Spleen (tissue), 11 donors: ENCODE measurements around the gene SRPK3. TPM values are rescaled to one million over a fixed set of nuclear protein-coding genes. Genes with fewer than 3 reads are reported as not detected.

Experiments
- DNase-seq: peaks from one replicate; pipeline ENCODE4 v3.0.0-alpha.2; 2020
- H3K27ac ChIP-seq, 8 donors: fragments of 200-600 bp; sonication (generic) in 7 of 8; 1 replicate in 4 of 8; 2 replicates in 4 of 8; pipeline versions ENCODE4 v1.5.0 to v1.8.0; 2016 to 2021; ENCODE audit warnings: inconsistent platforms in 4 of 8, mild to moderate bottlenecking in 4 of 8, moderate library complexity in 1 of 8
- H3K27me3 ChIP-seq, 7 donors: fragments of 200-600 bp; sonication (generic) in 6 of 7; replicated peaks in 1 of 7; 1 replicate in 4 of 7; 2 replicates in 3 of 7; pipeline versions ENCODE4 v1.5.0 to v1.8.0; 2016 to 2021; ENCODE audit warnings: inconsistent platforms in 3 of 7, mild to moderate bottlenecking in 1 of 7
- H3K36me3 ChIP-seq, 6 donors: fragments of 200-600 bp; sonication (generic) in 5 of 6; 1 replicate in 4 of 6; 2 replicates in 2 of 6; pipeline versions ENCODE4 v1.5.0 to v1.8.0; 2016 to 2021; ENCODE audit warnings: inconsistent platforms in 2 of 6
- H3K4me1 ChIP-seq, 6 donors: fragments of 200-600 bp; sonication (generic) in 5 of 6; 1 replicate in 3 of 6; 2 replicates in 3 of 6; pipeline versions ENCODE4 v1.5.0 to v1.8.0; 2016 to 2021; ENCODE audit warnings: inconsistent platforms in 3 of 6
- H3K4me3 ChIP-seq, 8 donors: fragments of 200-600 bp; sonication (generic) in 7 of 8; 1 replicate in 4 of 8; 2 replicates in 4 of 8; pipeline versions ENCODE4 v1.5.0 to v1.8.0; 2016 to 2021; ENCODE audit warnings: inconsistent platforms in 4 of 8, mild to moderate bottlenecking in 4 of 8, moderate library complexity in 2 of 8
- H3K9me3 ChIP-seq, 8 donors: fragments of 200-600 bp; sonication (generic) in 7 of 8; 1 replicate in 4 of 8; 2 replicates in 4 of 8; pipeline versions ENCODE4 v1.5.0 to v1.8.0; 2016 to 2021; ENCODE audit warnings: inconsistent platforms in 4 of 8
- CTCF ChIP-seq, 11 experiments: fragments of 200-600 bp in 7 of 11; fragments of 450-650 bp in 4 of 11; sonication (generic) in 4 of 11; IDR thresholded peaks in 8 of 11; conservative IDR thresholded peaks in 3 of 11; 1 replicate in 7 of 11; 2 replicates in 4 of 11; pipeline versions ENCODE4 v1.4.0 to v1.8.0; 2016 to 2021; ENCODE audit warnings: antibody characterized with exemption in 11 of 11, inconsistent platforms in 4 of 11, mild to moderate bottlenecking in 1 of 11
- POLR2A ChIP-seq, 3 donors: fragments of 450-650 bp; IDR thresholded peaks; one replicate each; pipeline ENCODE4 v1.5.1; 2017; ENCODE audit warnings: antibody characterized with exemption in 3 of 3, mild to moderate bottlenecking in 1 of 3
- POLR2AphosphoS5 ChIP-seq, 3 donors: sonication (generic); formaldehyde crosslinking; IDR thresholded peaks; one replicate each; pipeline ENCODE4 v1.5.1; 2017; ENCODE audit warnings: antibody characterized with exemption in 3 of 3
- WGBS, 5 donors: extraction: QIAGEN DNeasy Blood & Tissue Kit in 3 of 5; methylation state at CpG; one replicate each; pipeline versions ENCODE4 v1.1.5 to v1.1.7; 2013 to 2018; 5-methylcytosine and 5-hydroxymethylcytosine counted together
- intact Hi-C: fragments of 100-400 bp; cut with DNase I; formaldehyde crosslinking; loops from one replicate; pipeline ENCODE4 v1.15.0; 2023; ENCODE audit warnings: low total_unique reads
- polyA plus RNA-seq, 3 donors: library from polyadenylated mRNA; stranded (reverse); fragments of 200-250 nt; gene quantifications; one replicate each; pipeline ENCODE4 v1.2.1, GENCODE V29; 2013
- total RNA-seq, 7 donors: library from RNA; depleted of rRNA in 3 of 7; stranded (reverse); fragments of >200 nt in 3 of 7; fragmentation: NEBNext Ultra II Directional in 4 of 7; extraction: Animal tissue kit (Norgen Biotek cat#: 25700) in 4 of 7; gene quantifications; one replicate each; pipeline versions ENCODE4 v1.1.0 to v1.2.1, GENCODE V29; 2016 to 2021
- donor health status: healthy with polysubstance abuse.
- donor health status: DM: no; HTN: no; CAD: no; lungs with moderate emphysema.
- donor health status: DM: no; HTN: no; CAD: no.
- donor health status: Bipolar disorder and iron deficiency.
- donor health status: healthy.
- donor health status: DM: no; HTN: no; CAD: no.
- donor health status: DM: yes; HTN: yes; CAD: no.

The SRPK3 gene
- total and polyA plus RNA-seq, 10 donors: 0.03 to 0.26 (median 0.07) TPM; not detected in 7

GRCh38 chrX:153804621-153805020, 23.8 kb downstream of the SRPK3 start:
- 92 to 97% (median 94%) methylated on average over 17 to 25 of the region's 25 CpGs; no CpG with 5 or more reads in 1 of the 5 donors for WGBS, 5 donors

GRCh38 chrX:153805436-153805835, 24.6 kb downstream of the SRPK3 start:
- H3K27me3 ChIP-seq: peaks cover 0 to 4% (median 0%) of the 10 kb centered on the region in 7 donors
- H3K4me1 ChIP-seq: no peaks in the 10 kb centered on the region
- intact Hi-C loops: no loop called here
- no peaks in the 10 kb centered on the region for H3K9me3 ChIP-seq
- DNase-seq: no peak
- 82 to 98% (median 90%) methylated on average over 7 to 13 of the region's 13 CpGs for WGBS, 5 donors
- H3K4me3 ChIP-seq: no peak overlapping the region
- no peaks in the 10 kb centered on the region for H3K36me3 ChIP-seq
- TF ChIP-seq POLR2A (IDR thresholded peaks at IDR 0.05) (no peak), POLR2AphosphoS5 (IDR thresholded peaks at IDR 0.05) (no peak), CTCF (IDR thresholded peaks at IDR 0.05 in 8 of 11, conservative IDR thresholded peaks at IDR 0.05 in 3 of 11) (no peak)
- no peak overlapping the region for H3K27ac ChIP-seq

More at GRCh38 chrX:153804621-153805020, 23.8 kb downstream of the SRPK3 start:
- Histone ChIP-seq H3K4me3 (no peak overlapping the region), H3K9me3 (no peaks in the 10 kb centered on the region), H3K27me3 (peaks cover 0 to 4% (median 0%) of the 10 kb centered on the region in 7 donors), H3K36me3 (no peaks in the 10 kb centered on the region), H3K4me1 (no peaks in the 10 kb centered on the region), H3K27ac (no peak overlapping the region)
- DNase-seq: no peak
- intact Hi-C loops: no loop called here
- TF ChIP-seq CTCF (IDR thresholded peaks at IDR 0.05 in 8 of 11, conservative IDR thresholded peaks at IDR 0.05 in 3 of 11): no peak
- no peak for TF ChIP-seq POLR2A (IDR thresholded peaks at IDR 0.05)
- TF ChIP-seq POLR2AphosphoS5 (IDR thresholded peaks at IDR 0.05): no peak

- Histone ChIP-seq H3K36me3 (no peaks in the 10 kb centered on the region), H3K4me3 (no peak overlapping the region), H3K9me3 (no peaks in the 10 kb centered on the region), H3K27ac (no peak overlapping the region), H3K27me3 (peaks cover 0 to 4% (median 0%) of the 10 kb centered on the region in 7 donors), H3K4me1 (no peaks in the 10 kb centered on the region)
- TF ChIP-seq POLR2A (IDR thresholded peaks at IDR 0.05) (no peak), CTCF (IDR thresholded peaks at IDR 0.05 in 8 of 11, conservative IDR thresholded peaks at IDR 0.05 in 3 of 11) (no peak), POLR2AphosphoS5 (IDR thresholded peaks at IDR 0.05) (no peak)
- WGBS, 5 donors: 60 to 94% (median 88%) methylated on average over 1 to 28 of the region's 28 CpGs
- DNase-seq: no peak
- intact Hi-C loops: no loop called here
Observed at GRCh38 chrX:153806999-153807575, 26.2 kb downstream of the SRPK3 start.

GRCh38 chrX:153807976-153808375, 27.1 kb downstream of the SRPK3 start:
- no peaks in the 10 kb centered on the region for H3K4me1 ChIP-seq
- H3K4me3 ChIP-seq: no peak overlapping the region
- H3K36me3 ChIP-seq: no peaks in the 10 kb centered on the region
- intact Hi-C loops: no loop called here
- peaks cover 0 to 13% (median 0%) of the 10 kb centered on the region in 7 donors for H3K27me3 ChIP-seq
- TF ChIP-seq POLR2A (IDR thresholded peaks at IDR 0.05): no peak
- no peak for TF ChIP-seq POLR2AphosphoS5 (IDR thresholded peaks at IDR 0.05)
- TF ChIP-seq CTCF (IDR thresholded peaks at IDR 0.05 in 8 of 11, conservative IDR thresholded peaks at IDR 0.05 in 3 of 11): no peak
- H3K9me3 ChIP-seq: no peaks in the 10 kb centered on the region
- WGBS, 5 donors: 87 to 100% (median 89%) methylated on average over 2 to 19 of the region's 19 CpGs
- no peak for DNase-seq
- no peak overlapping the region for H3K27ac ChIP-seq
